OCI-LY1 (cell line): ENCODE results near the gene BTBD6.

Experiments
- H2AFZ ChIP-seq: fragments of 200-600 bp; sonication (generic), shearing (Covaris generic); 2 replicates; pipeline ENCODE4 v1.6.0; 2014; ENCODE audit warnings: antibody characterized with exemption, mild to moderate bottlenecking, low read length
- H3F3A ChIP-seq: fragments of 200-600 bp; sonication (generic), shearing (Covaris generic); 2 replicates; pipeline ENCODE4 v1.6.0; 2014; ENCODE audit warnings: mild to moderate bottlenecking, antibody characterized with exemption, low read length, moderate library complexity; ENCODE audit not compliant: insufficient read depth
- H3K27ac ChIP-seq: fragments of 200-600 bp; sonication (generic); 2 replicates; pipeline ENCODE4 v1.5.1; 2014; ENCODE audit warnings: low read length, mixed run types, mild to moderate bottlenecking, low read depth; ENCODE audit not compliant: poor library complexity, severe bottlenecking
- H3K27me3 ChIP-seq: fragments of 200-600 bp; sonication (generic); 2 replicates; pipeline ENCODE4 v1.6.0; 2014; ENCODE audit warnings: antibody characterized with exemption, mild to moderate bottlenecking, low read length, moderate library complexity; ENCODE audit not compliant: insufficient read depth
- H3K36me3 ChIP-seq: fragments of 200-600 bp; sonication (generic); 2 replicates; pipeline ENCODE4 v1.6.1; 2014; ENCODE audit warnings: mild to moderate bottlenecking, antibody characterized with exemption, low read length, moderate library complexity, mixed read lengths; ENCODE audit not compliant: insufficient read depth
- H3K4me1 ChIP-seq: fragments of 200-600 bp; sonication (generic); 2 replicates; pipeline ENCODE4 v1.5.1; 2014; ENCODE audit warnings: mild to moderate bottlenecking, low read length, moderate library complexity; ENCODE audit not compliant: insufficient read depth, severe bottlenecking
- H3K4me2 ChIP-seq: fragments of 200-600 bp; sonication (generic), shearing (Covaris generic); 2 replicates; pipeline ENCODE4 v1.6.1; 2014; ENCODE audit warnings: low read length
- H3K4me3 ChIP-seq: fragments of 200-600 bp; sonication (generic); 2 replicates; pipeline ENCODE4 v1.5.1; 2014; ENCODE audit warnings: low read length, low read depth, mild to moderate bottlenecking, mixed read lengths; ENCODE audit not compliant: poor library complexity, severe bottlenecking
- H3K79me2 ChIP-seq: fragments of 200-600 bp; shearing (Covaris generic); 2 replicates; pipeline ENCODE4 v1.6.1; 2016; ENCODE audit warnings: mixed run types, low read length, mixed read lengths; ENCODE audit not compliant: insufficient read depth
- H3K9ac ChIP-seq: fragments of 200-600 bp; sonication (generic), shearing (Covaris generic); 2 replicates; pipeline ENCODE4 v1.6.1; 2014; ENCODE audit warnings: mild to moderate bottlenecking, low read length, mixed read lengths
- H3K9me2 ChIP-seq: fragments of 200-600 bp; sonication (generic), shearing (Covaris generic); 2 replicates; pipeline ENCODE4 v1.6.1; 2014; ENCODE audit warnings: low read depth, mild to moderate bottlenecking, low read length, mixed read lengths
- H3K9me3 ChIP-seq: fragments of 200-600 bp; shearing (Covaris generic); 2 replicates; pipeline ENCODE4 v1.6.1; 2014; ENCODE audit warnings: low read length, mixed read lengths
- H4K20me1 ChIP-seq: fragments of 200-600 bp; sonication (generic), shearing (Covaris generic); 2 replicates; pipeline ENCODE4 v1.6.0; 2016; ENCODE audit warnings: mild to moderate bottlenecking, low read length; ENCODE audit not compliant: insufficient read depth
- EZH2 ChIP-seq: fragments of 200-600 bp; sonication (generic), shearing (Covaris generic); IDR thresholded peaks from 2 replicates; pipeline ENCODE4 v1.8.0; 2017; ENCODE audit warnings: borderline replicate concordance, mixed run types, mild to moderate bottlenecking, antibody characterized with exemption, low read length, moderate library complexity, mixed read lengths
- TF ChIP-seq, protein P1 (sequence below): fragments of 200-600 bp; sonication (generic), shearing (Covaris generic); IDR thresholded peaks from 2 replicates; pipeline ENCODE4 v1.5.1; 2017; ENCODE audit warnings: mild to moderate bottlenecking, antibody characterized with exemption, low read length, moderate library complexity, mixed read lengths

BTBD6 gene

DNA sequence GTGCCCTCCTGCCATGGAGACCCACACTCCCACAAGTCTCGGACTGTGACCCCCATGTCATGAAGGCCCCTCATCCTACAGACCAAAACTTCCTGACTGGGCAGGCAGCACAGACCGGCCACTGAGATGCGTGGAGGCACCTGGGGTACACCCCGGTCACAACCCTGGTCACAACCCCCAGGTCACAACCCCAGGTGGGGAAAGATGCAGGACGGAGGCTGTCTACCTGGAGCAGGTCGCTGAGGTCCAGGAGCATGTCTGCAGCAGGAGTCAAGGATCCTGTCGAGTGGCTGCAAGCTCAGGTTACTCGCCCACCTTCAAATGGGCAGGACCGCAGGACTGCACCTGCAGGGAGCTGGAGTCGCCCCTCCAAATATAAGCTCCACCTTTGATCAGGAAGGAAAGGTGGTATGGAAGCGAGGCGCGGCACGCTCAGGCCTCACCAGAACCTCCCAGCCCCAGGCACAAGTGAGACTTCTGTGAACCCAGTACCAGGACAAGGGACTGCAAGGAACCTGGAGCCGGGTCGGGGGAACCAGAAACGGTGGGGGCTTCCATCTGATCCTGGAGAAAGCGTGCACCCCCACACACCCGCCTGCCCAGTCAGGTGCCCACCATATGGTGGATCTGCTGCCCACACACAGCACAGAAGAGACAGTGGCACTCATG is 8.1 kb downstream of the BTBD6 start:
- no peaks in the 10 kb centered on the region for H3K27me3 ChIP-seq
- peaks cover 6% of the 10 kb centered on the region; the same call in 1 of the 2 replicates for H3K36me3 ChIP-seq
- no peaks in the 10 kb centered on the region for H3F3A ChIP-seq
- no peak overlapping the region for H3K9ac ChIP-seq
- H2AFZ ChIP-seq: no peak overlapping the region
- no peaks in the 10 kb centered on the region for H3K79me2 ChIP-seq
- H3K9me3 ChIP-seq: no peaks in the 10 kb centered on the region
- H3K4me1 ChIP-seq: peaks cover 8% of the 10 kb centered on the region
- no peak overlapping the region for H3K4me2 ChIP-seq
- no peak overlapping the region for H3K4me3 ChIP-seq
- H3K27ac ChIP-seq: no peak overlapping the region
- TF ChIP-seq, protein P1, sequence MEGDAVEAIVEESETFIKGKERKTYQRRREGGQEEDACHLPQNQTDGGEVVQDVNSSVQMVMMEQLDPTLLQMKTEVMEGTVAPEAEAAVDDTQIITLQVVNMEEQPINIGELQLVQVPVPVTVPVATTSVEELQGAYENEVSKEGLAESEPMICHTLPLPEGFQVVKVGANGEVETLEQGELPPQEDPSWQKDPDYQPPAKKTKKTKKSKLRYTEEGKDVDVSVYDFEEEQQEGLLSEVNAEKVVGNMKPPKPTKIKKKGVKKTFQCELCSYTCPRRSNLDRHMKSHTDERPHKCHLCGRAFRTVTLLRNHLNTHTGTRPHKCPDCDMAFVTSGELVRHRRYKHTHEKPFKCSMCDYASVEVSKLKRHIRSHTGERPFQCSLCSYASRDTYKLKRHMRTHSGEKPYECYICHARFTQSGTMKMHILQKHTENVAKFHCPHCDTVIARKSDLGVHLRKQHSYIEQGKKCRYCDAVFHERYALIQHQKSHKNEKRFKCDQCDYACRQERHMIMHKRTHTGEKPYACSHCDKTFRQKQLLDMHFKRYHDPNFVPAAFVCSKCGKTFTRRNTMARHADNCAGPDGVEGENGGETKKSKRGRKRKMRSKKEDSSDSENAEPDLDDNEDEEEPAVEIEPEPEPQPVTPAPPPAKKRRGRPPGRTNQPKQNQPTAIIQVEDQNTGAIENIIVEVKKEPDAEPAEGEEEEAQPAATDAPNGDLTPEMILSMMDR: no peak
- TF ChIP-seq EZH2: no peak
- no peaks in the 10 kb centered on the region for H4K20me1 ChIP-seq
- no peaks in the 10 kb centered on the region for H3K9me2 ChIP-seq

DNA sequence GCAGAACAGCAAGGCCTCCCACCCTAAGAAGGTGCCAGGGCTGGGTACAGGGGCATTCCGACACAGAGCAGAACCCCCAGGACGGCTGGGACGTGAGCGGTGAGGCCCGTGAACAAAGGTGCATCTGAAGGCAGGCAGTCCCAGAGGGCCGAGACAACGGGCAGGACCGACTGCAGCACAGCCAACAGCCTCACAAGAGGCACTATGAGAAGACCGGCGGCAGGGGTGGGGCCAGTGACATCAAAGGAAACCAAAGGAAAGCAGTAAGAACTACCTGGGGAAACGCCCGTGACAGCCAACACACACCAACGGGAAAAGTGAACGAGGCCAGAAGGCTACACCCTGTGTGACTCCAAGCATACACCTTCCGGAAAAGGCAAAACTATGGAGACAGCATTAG is 9.1 kb downstream of the BTBD6 start:
- Histone ChIP-seq H3K79me2 (no peaks in the 10 kb centered on the region), H3K9ac (no peak overlapping the region), H3K27me3 (no peaks in the 10 kb centered on the region), H3K36me3 (no peaks in the 10 kb centered on the region), H3K9me2 (no peaks in the 10 kb centered on the region), H3F3A (no peaks in the 10 kb centered on the region), H3K4me2 (no peak overlapping the region), H3K4me3 (no peak overlapping the region), H3K4me1 (peaks cover 8% of the 10 kb centered on the region), H3K9me3 (no peaks in the 10 kb centered on the region), H4K20me1 (no peaks in the 10 kb centered on the region), H3K27ac (no peak overlapping the region), H2AFZ (no peak overlapping the region)
- TF ChIP-seq, protein P1: no peak
- no peak for TF ChIP-seq EZH2

DNA sequence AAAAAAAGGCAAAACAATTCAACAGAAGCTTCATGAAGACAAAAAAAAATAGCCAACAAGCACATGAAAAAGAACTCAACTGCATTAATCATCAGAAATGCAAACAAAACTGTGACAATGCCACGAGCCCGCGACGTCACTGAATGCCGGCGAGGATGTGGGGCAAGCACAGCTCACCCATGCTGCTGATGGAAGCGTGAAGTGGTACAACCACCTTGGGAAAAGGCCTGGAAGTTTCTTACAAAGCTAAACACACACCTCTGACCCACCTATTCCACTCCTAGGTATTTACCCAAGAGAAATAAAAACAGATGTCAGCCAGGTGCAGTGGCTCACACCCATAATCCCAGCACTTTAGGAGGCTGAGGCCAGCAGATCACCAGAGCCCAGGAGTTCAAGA is 10.5 kb downstream of the BTBD6 start:
- Histone ChIP-seq H2AFZ (no peak overlapping the region), H4K20me1 (no peaks in the 10 kb centered on the region), H3K9ac (no peak overlapping the region), H3K9me2 (no peaks in the 10 kb centered on the region), H3K4me1 (peaks cover 11% of the 10 kb centered on the region), H3K27ac (no peak overlapping the region), H3K79me2 (no peaks in the 10 kb centered on the region), H3K36me3 (no peaks in the 10 kb centered on the region), H3K4me3 (no peak overlapping the region), H3K27me3 (no peaks in the 10 kb centered on the region), H3F3A (no peaks in the 10 kb centered on the region), H3K4me2 (no peak overlapping the region), H3K9me3 (no peaks in the 10 kb centered on the region)
- no peak for TF ChIP-seq EZH2
- TF ChIP-seq, protein P1: no peak
